Spleen (tissue), 11 donors: Measurements from ENCODE around the gene LRRC31. TPM values are rescaled to one million over a fixed set of nuclear protein-coding genes. Genes with fewer than 3 reads are reported as not detected.
A peak's percentile ranks its signal among the peaks of the same experiment; 100 is the strongest.

Source experiments
- DNase-seq: peaks from one replicate; pipeline ENCODE4 v3.0.0-alpha.2; 2020
- H3K27ac ChIP-seq, 8 donors: fragments of 200-600 bp; sonication (generic) in 7 of 8; 1 replicate in 4 of 8; 2 replicates in 4 of 8; pipeline versions ENCODE4 v1.5.0 to v1.8.0; 2016 to 2021; ENCODE audit warnings: inconsistent platforms in 4 of 8, mild to moderate bottlenecking in 4 of 8, moderate library complexity in 1 of 8
- H3K27me3 ChIP-seq, 7 donors: fragments of 200-600 bp; sonication (generic) in 6 of 7; replicated peaks in 1 of 7; 1 replicate in 4 of 7; 2 replicates in 3 of 7; pipeline versions ENCODE4 v1.5.0 to v1.8.0; 2016 to 2021; ENCODE audit warnings: inconsistent platforms in 3 of 7, mild to moderate bottlenecking in 1 of 7
- H3K36me3 ChIP-seq, 6 donors: fragments of 200-600 bp; sonication (generic) in 5 of 6; 1 replicate in 4 of 6; 2 replicates in 2 of 6; pipeline versions ENCODE4 v1.5.0 to v1.8.0; 2016 to 2021; ENCODE audit warnings: inconsistent platforms in 2 of 6
- H3K4me1 ChIP-seq, 6 donors: fragments of 200-600 bp; sonication (generic) in 5 of 6; 1 replicate in 3 of 6; 2 replicates in 3 of 6; pipeline versions ENCODE4 v1.5.0 to v1.8.0; 2016 to 2021; ENCODE audit warnings: inconsistent platforms in 3 of 6
- H3K4me3 ChIP-seq, 8 donors: fragments of 200-600 bp; sonication (generic) in 7 of 8; 1 replicate in 4 of 8; 2 replicates in 4 of 8; pipeline versions ENCODE4 v1.5.0 to v1.8.0; 2016 to 2021; ENCODE audit warnings: inconsistent platforms in 4 of 8, mild to moderate bottlenecking in 4 of 8, moderate library complexity in 2 of 8
- H3K9me3 ChIP-seq, 8 donors: fragments of 200-600 bp; sonication (generic) in 7 of 8; 1 replicate in 4 of 8; 2 replicates in 4 of 8; pipeline versions ENCODE4 v1.5.0 to v1.8.0; 2016 to 2021; ENCODE audit warnings: inconsistent platforms in 4 of 8
- CTCF ChIP-seq, 11 experiments: fragments of 200-600 bp in 7 of 11; fragments of 450-650 bp in 4 of 11; sonication (generic) in 4 of 11; IDR thresholded peaks in 8 of 11; conservative IDR thresholded peaks in 3 of 11; 1 replicate in 7 of 11; 2 replicates in 4 of 11; pipeline versions ENCODE4 v1.4.0 to v1.8.0; 2016 to 2021; ENCODE audit warnings: antibody characterized with exemption in 11 of 11, inconsistent platforms in 4 of 11, mild to moderate bottlenecking in 1 of 11
- POLR2A ChIP-seq, 3 donors: fragments of 450-650 bp; IDR thresholded peaks; one replicate each; pipeline ENCODE4 v1.5.1; 2017; ENCODE audit warnings: antibody characterized with exemption in 3 of 3, mild to moderate bottlenecking in 1 of 3
- POLR2AphosphoS5 ChIP-seq, 3 donors: sonication (generic); formaldehyde crosslinking; IDR thresholded peaks; one replicate each; pipeline ENCODE4 v1.5.1; 2017; ENCODE audit warnings: antibody characterized with exemption in 3 of 3
- WGBS, 5 donors: extraction: QIAGEN DNeasy Blood & Tissue Kit in 3 of 5; methylation state at CpG; one replicate each; pipeline versions ENCODE4 v1.1.5 to v1.1.7; 2013 to 2018; 5-methylcytosine and 5-hydroxymethylcytosine counted together
- intact Hi-C: fragments of 100-400 bp; cut with DNase I; formaldehyde crosslinking; loops from one replicate; pipeline ENCODE4 v1.15.0; 2023; ENCODE audit warnings: low total_unique reads
- polyA plus RNA-seq, 3 donors: library from polyadenylated mRNA; stranded (reverse); fragments of 200-250 nt; gene quantifications; one replicate each; pipeline ENCODE4 v1.2.1, GENCODE V29; 2013
- total RNA-seq, 7 donors: library from RNA; depleted of rRNA in 3 of 7; stranded (reverse); fragments of >200 nt in 3 of 7; fragmentation: NEBNext Ultra II Directional in 4 of 7; extraction: Animal tissue kit (Norgen Biotek cat#: 25700) in 4 of 7; gene quantifications; one replicate each; pipeline versions ENCODE4 v1.1.0 to v1.2.1, GENCODE V29; 2016 to 2021
- donor health status: healthy with polysubstance abuse.
- donor health status: DM: no; HTN: no; CAD: no; lungs with moderate emphysema.
- donor health status: DM: no; HTN: no; CAD: no.
- donor health status: Bipolar disorder and iron deficiency.
- donor health status: healthy.
- donor health status: DM: no; HTN: no; CAD: no.
- donor health status: DM: yes; HTN: yes; CAD: no.

LRRC31 gene
- total and polyA plus RNA-seq, 10 donors: 0.03 to 0.79 (median 0.25) TPM; not detected in 4

GRCh38 chr3:169847896-169848295, 21.8 kb downstream of the LRRC31 start:
- Histone ChIP-seq H3K36me3 (no peaks in the 10 kb centered on the region), H3K27me3 (no peaks in the 10 kb centered on the region), H3K27ac (no peak overlapping the region), H3K4me1 (peaks cover 2 to 34% (median 17%) of the 10 kb centered on the region in 6 donors), H3K4me3 (no peak overlapping the region), H3K9me3 (no peaks in the 10 kb centered on the region)
- TF ChIP-seq POLR2AphosphoS5 (IDR thresholded peaks at IDR 0.05) (no peak), POLR2A (IDR thresholded peaks at IDR 0.05) (no peak), CTCF (IDR thresholded peaks at IDR 0.05 in 8 of 11, conservative IDR thresholded peaks at IDR 0.05 in 3 of 11) (no peak)
- peak; percentile 74 for DNase-seq
- WGBS, 5 donors: 38 to 72% (median 63%) methylated on average over 4 of the region's 4 CpGs
- intact Hi-C loops: no loop called here

- intact Hi-C loops: no loop called here
- Histone ChIP-seq H3K27ac (peak overlapping the region in 7 of 8 donors; percentile 60 to 84 (median 74)), H3K27me3 (no peaks in the 10 kb centered on the region), H3K4me1 (peaks cover 4 to 45% (median 22%) of the 10 kb centered on the region in 6 donors), H3K9me3 (no peaks in the 10 kb centered on the region), H3K36me3 (no peaks in the 10 kb centered on the region), H3K4me3 (no peak overlapping the region)
- no peak for DNase-seq
- 67 to 74% (median 69%) methylated on average over 11 of the region's 11 CpGs for WGBS, 5 donors
- TF ChIP-seq CTCF (IDR thresholded peaks at IDR 0.05 in 8 of 11, conservative IDR thresholded peaks at IDR 0.05 in 3 of 11) (no peak), POLR2AphosphoS5 (IDR thresholded peaks at IDR 0.05) (no peak), POLR2A (IDR thresholded peaks at IDR 0.05) (no peak)
Measured at GRCh38 chr3:169846458-169847193, 23.1 kb downstream of the LRRC31 start.

- DNase-seq: no peak
- WGBS, 5 donors: 37 to 52% (median 38%) methylated on average over 3 of the region's 3 CpGs
- Histone ChIP-seq H3K27ac (no peak overlapping the region), H3K4me1 (peaks cover 4 to 52% (median 25%) of the 10 kb centered on the region in 6 donors), H3K36me3 (no peaks in the 10 kb centered on the region), H3K9me3 (no peaks in the 10 kb centered on the region), H3K27me3 (no peaks in the 10 kb centered on the region), H3K4me3 (no peak overlapping the region)
- intact Hi-C loops: no loop called here
- TF ChIP-seq POLR2A (IDR thresholded peaks at IDR 0.05) (no peak), POLR2AphosphoS5 (IDR thresholded peaks at IDR 0.05) (no peak), CTCF (IDR thresholded peaks at IDR 0.05 in 8 of 11, conservative IDR thresholded peaks at IDR 0.05 in 3 of 11) (no peak)
Measured at GRCh38 chr3:169842960-169843359, 26.8 kb downstream of the LRRC31 start.

GRCh38 chr3:169841171-169841570, 28.6 kb downstream of the LRRC31 start:
- 45 to 61% (median 51%) methylated on average over 4 of the region's 4 CpGs for WGBS, 5 donors
- Histone ChIP-seq H3K27ac (peak overlapping the region in 4 of 8 donors; percentile 22 to 55 (median 38)), H3K4me1 (peaks cover 4 to 44% (median 13%) of the 10 kb centered on the region in 6 donors), H3K27me3 (no peaks in the 10 kb centered on the region), H3K36me3 (no peaks in the 10 kb centered on the region), H3K4me3 (no peak overlapping the region), H3K9me3 (no peaks in the 10 kb centered on the region)
- TF ChIP-seq CTCF (IDR thresholded peaks at IDR 0.05 in 8 of 11, conservative IDR thresholded peaks at IDR 0.05 in 3 of 11) (no peak), POLR2AphosphoS5 (IDR thresholded peaks at IDR 0.05) (no peak), POLR2A (IDR thresholded peaks at IDR 0.05) (no peak)
- intact Hi-C loops: no loop called here
- no peak for DNase-seq
